Measurements from ENCODE around the gene RALGDS.
"Not testable (repeated sequence)": the region's sequence is repeated elsewhere in the genome, so short reads cannot be mapped to it uniquely, and the experiment has no call there.

Gene RALGDS

GRCh38 chr9:133099726-133100505 lies 21.1 kb downstream of the RALGDS start:
- TF ChIP-seq CTCF (IDR thresholded peaks at IDR 0.05; ENCODE audit: low read depth, low read length, missing control alignments) = no peak
- no peak for DNase-seq (ENCODE audit: extremely low read depth, low read depth)
- H3K4me3 ChIP-seq (replicated peaks; ENCODE audit: low read depth, low read length) = no peak overlapping the region

- no peak for TF ChIP-seq CTCF (IDR thresholded peaks at IDR 0.05; ENCODE audit: low read depth, low read length, missing control alignments)
- no peak overlapping the region for H3K4me3 ChIP-seq (replicated peaks; ENCODE audit: low read depth, low read length)
- no peak for DNase-seq (ENCODE audit: extremely low read depth, low read depth)
Observed at GRCh38 chr9:133098871-133099270, 22.2 kb downstream of the RALGDS start.

GRCh38 chr9:133098104-133098754 lies 22.8 kb downstream of the RALGDS start:
- H3K4me3 ChIP-seq (replicated peaks; ENCODE audit: low read depth, low read length) = no peak overlapping the region
- no peak for TF ChIP-seq CTCF (IDR thresholded peaks at IDR 0.05; ENCODE audit: low read depth, low read length, missing control alignments)
- DNase-seq (ENCODE audit: extremely low read depth, low read depth) = no peak

- no peak for DNase-seq (ENCODE audit: extremely low read depth, low read depth)
- H3K4me3 ChIP-seq (replicated peaks; ENCODE audit: low read depth, low read length) = no peak overlapping the region
- no peak for TF ChIP-seq CTCF (IDR thresholded peaks at IDR 0.05; ENCODE audit: low read depth, low read length, missing control alignments)
Observed at GRCh38 chr9:133094842-133095393, 26.1 kb downstream of the RALGDS start.

GRCh38 chr9:133094351-133094750 lies 26.7 kb downstream of the RALGDS start:
- H3K4me3 ChIP-seq (replicated peaks; ENCODE audit: low read depth, low read length); DNase-seq (ENCODE audit: extremely low read depth, low read depth): not testable (repeated sequence)

GRCh38 chr9:133090752-133091385 lies 30.2 kb downstream of the RALGDS start:
- H3K4me3 ChIP-seq (replicated peaks; ENCODE audit: low read depth, low read length) = no peak overlapping the region
- no peak for DNase-seq (ENCODE audit: extremely low read depth, low read depth)
- no peak for TF ChIP-seq CTCF (IDR thresholded peaks at IDR 0.05; ENCODE audit: low read depth, low read length, missing control alignments)

- TF ChIP-seq CTCF (IDR thresholded peaks at IDR 0.05; ENCODE audit: low read depth, low read length, missing control alignments) = no peak
- no peak overlapping the region for H3K4me3 ChIP-seq (replicated peaks; ENCODE audit: low read depth, low read length)
- no peak for DNase-seq (ENCODE audit: extremely low read depth, low read depth)
Observed at GRCh38 chr9:133090187-133090586, 30.9 kb downstream of the RALGDS start.
